Body of pancreas (tissue), 4 donors: ENCODE results near the gene ATP6V0A1.

Source experiments
- POLR2A ChIP-seq, 3 donors: fragments of 450-650 bp; IDR thresholded peaks; one replicate each; pipeline ENCODE4 v1.6.1; 2016; ENCODE audit warnings: antibody characterized with exemption in 3 of 3, mild to moderate bottlenecking in 2 of 3
- TF ChIP-seq, protein P1 (sequence below), 7 experiments: fragments of 450-650 bp in 4 of 7; fragments of 200-600 bp in 3 of 7; sonication (generic) in 3 of 7; IDR thresholded peaks; one replicate each; pipeline ENCODE4 v1.5.1; 2016 to 2019; ENCODE audit warnings: antibody characterized with exemption in 7 of 7

GRCh38 chr17:42502926-42503325, 44.2 kb downstream of the ATP6V0A1 start:
- TF ChIP-seq POLR2A (IDR thresholded peaks at IDR 0.05) = no peak
- TF ChIP-seq, protein P1, sequence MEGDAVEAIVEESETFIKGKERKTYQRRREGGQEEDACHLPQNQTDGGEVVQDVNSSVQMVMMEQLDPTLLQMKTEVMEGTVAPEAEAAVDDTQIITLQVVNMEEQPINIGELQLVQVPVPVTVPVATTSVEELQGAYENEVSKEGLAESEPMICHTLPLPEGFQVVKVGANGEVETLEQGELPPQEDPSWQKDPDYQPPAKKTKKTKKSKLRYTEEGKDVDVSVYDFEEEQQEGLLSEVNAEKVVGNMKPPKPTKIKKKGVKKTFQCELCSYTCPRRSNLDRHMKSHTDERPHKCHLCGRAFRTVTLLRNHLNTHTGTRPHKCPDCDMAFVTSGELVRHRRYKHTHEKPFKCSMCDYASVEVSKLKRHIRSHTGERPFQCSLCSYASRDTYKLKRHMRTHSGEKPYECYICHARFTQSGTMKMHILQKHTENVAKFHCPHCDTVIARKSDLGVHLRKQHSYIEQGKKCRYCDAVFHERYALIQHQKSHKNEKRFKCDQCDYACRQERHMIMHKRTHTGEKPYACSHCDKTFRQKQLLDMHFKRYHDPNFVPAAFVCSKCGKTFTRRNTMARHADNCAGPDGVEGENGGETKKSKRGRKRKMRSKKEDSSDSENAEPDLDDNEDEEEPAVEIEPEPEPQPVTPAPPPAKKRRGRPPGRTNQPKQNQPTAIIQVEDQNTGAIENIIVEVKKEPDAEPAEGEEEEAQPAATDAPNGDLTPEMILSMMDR (IDR thresholded peaks at IDR 0.05) = no peak
